Left lobe of liver (tissue), 2 donors: ENCODE results near the gene SAA4. TPM values are rescaled to one million over a fixed set of nuclear protein-coding genes. Genes with fewer than 3 reads are reported as not detected.
"Not testable (repeated sequence)": the region's sequence is repeated elsewhere in the genome, so short reads cannot be mapped to it uniquely, and the experiment has no call there.

Source experiments
- ATAC-seq: fragments of 200-7000 bp; cut with Tn5 transposase; one replicate; pipeline ENCODE4 v1.9.1; 2020; ENCODE audit warnings: mild to moderate bottlenecking, moderate library complexity
- DNase-seq: peaks from one replicate; pipeline ENCODE4 v3.0.0-alpha.2; 2020; ENCODE audit warnings: low spot score
- total RNA-seq: library from RNA; stranded (reverse); gene quantifications from one replicate; pipeline ENCODE4 v1.2.1, GENCODE V29; 2021
- donor health status: DM: no; HTN: no; CAD: no; lungs with moderate emphysema.
- donor health status: DM: no; HTN: yes; CAD: no.

SAA4 gene
- total RNA-seq, 1 donor from 2014 or later = 738 TPM

GRCh38 chr11:18191376-18191775, 45.2 kb downstream of the SAA4 start:
- ATAC-seq (no peak), DNase-seq (no peak)

DNA sequence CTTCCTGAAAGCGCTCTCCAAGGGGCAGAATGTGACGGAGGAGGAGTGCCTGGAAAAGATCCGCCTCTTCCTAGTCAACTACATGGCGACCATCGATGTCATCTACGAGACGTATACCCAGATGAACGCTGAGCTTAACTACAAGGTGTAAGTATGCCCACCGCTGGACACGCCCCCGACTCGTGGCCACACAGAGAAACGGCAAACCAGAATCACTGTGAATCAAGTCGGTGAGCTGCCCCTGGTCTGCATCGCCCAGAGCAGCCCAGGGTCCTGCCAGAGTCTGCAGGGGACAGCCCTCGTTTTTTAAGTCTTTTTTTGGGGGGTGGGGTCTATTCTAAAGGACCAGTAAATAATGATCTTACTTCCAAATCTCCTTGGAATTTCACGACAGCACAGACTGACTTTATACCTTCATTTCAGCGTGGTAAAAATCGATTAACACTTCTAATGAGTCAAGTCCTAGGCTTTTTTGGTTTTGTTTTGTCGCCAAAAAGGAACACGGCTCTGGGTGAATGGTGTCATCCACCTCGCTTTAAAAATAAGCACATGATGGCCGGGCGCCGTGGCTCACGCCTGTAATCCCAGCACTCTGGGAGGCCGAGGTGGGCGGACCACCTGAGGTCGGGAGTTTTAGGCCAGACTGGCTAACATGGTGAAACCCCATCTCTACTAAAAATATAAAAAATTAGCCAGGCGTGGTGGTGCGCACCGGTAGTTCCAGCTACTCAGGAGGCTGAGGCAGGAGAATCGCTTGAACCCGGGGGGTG, 46.9 kb downstream of the SAA4 start:
- not testable (repeated sequence) for DNase-seq, ATAC-seq

- ATAC-seq (no peak), DNase-seq (no peak)
Measured at GRCh38 chr11:18188796-18189195, 47.8 kb downstream of the SAA4 start.

Other genes starting within 250 kb of the SAA4 start
- gene SERGEF, start 223.8 kb downstream of the SAA4 start, total RNA-seq = 13.7 TPM
- 0.05 TPM for gene TPH1, start 190.5 kb downstream of the SAA4 start, total RNA-seq
- 3.7 TPM for gene SAAL1, start 130.7 kb downstream of the SAA4 start, total RNA-seq
- gene MRGPRX3, start 104.2 kb downstream of the SAA4 start, total RNA-seq = not detected
- not detected for gene MRGPRX4, start 64.0 kb downstream of the SAA4 start, total RNA-seq
- 26,068 TPM for gene SAA2, start 11.9 kb upstream of the SAA4 start, total RNA-seq
- 34,062 TPM for gene SAA1, start 29.5 kb upstream of the SAA4 start, total RNA-seq
- gene HPS5, start 85.3 kb upstream of the SAA4 start, total RNA-seq = 37.4 TPM
- gene GTF2H1, start 85.8 kb upstream of the SAA4 start, total RNA-seq = 11.3 TPM
- 450 TPM for gene LDHA, start 157.8 kb upstream of the SAA4 start, total RNA-seq
- gene LDHC, start 175.5 kb upstream of the SAA4 start, total RNA-seq = not detected
- not detected for gene LDHAL6A, start 219.1 kb upstream of the SAA4 start, total RNA-seq